ENCODE measurements around the gene ARHGAP44. TPM values are rescaled to one million over a fixed set of nuclear protein-coding genes. Genes with fewer than 3 reads are reported as not detected.
"Not testable (repeated sequence)": the region's sequence is repeated elsewhere in the genome, so short reads cannot be mapped to it uniquely, and the experiment has no call there.

Gene ARHGAP44
- total and polyA plus RNA-seq, 7 donors: 0.59 to 3.4 (median 1.7) TPM

- no peaks in the 10 kb centered on the region for H3K4me1 ChIP-seq
- no peaks in the 10 kb centered on the region for H3K36me3 ChIP-seq (ENCODE audit: insufficient read depth in 1 of 2, low read depth in 1 of 2)
- H3K9me3 ChIP-seq: no peaks in the 10 kb centered on the region
- ATAC-seq (no peak), DNase-seq (no peak)
- H3K27ac ChIP-seq: no peak overlapping the region
- TF ChIP-seq CTCF (IDR thresholded peaks at IDR 0.05): no peak
- H3K27me3 ChIP-seq (ENCODE audit: insufficient read depth in 3 of 3, low read length in 2 of 3): no peaks in the 10 kb centered on the region
- intact Hi-C loops (cut with DNase I): loop anchor here in 1 of 2 donors (10.0 kb wide), 1 partner anchor 337 kb away; no protein-coding TSS in a partner anchor
- H3K4me3 ChIP-seq: no peak overlapping the region
- 89 to 93% (median 92%) methylated on average over 2 of the region's 2 CpGs for WGBS, 3 donors
Observed at GRCh38 chr17:12857592-12857991, 68.3 kb downstream of the ARHGAP44 start.

GRCh38 chr17:12859520-12859919, 70.2 kb downstream of the ARHGAP44 start:
- Histone ChIP-seq H3K4me1 (no peaks in the 10 kb centered on the region), H3K27ac (no peak overlapping the region), H3K36me3 (ENCODE audit: insufficient read depth in 1 of 2, low read depth in 1 of 2) (no peaks in the 10 kb centered on the region), H3K27me3 (ENCODE audit: insufficient read depth in 3 of 3, low read length in 2 of 3) (no peaks in the 10 kb centered on the region), H3K4me3 (no peak overlapping the region), H3K9me3 (no peaks in the 10 kb centered on the region)
- TF ChIP-seq CTCF (IDR thresholded peaks at IDR 0.05): no peak
- ATAC-seq (peak in 2 of 4 donors; percentile 27 to 47), DNase-seq (no peak)
- intact Hi-C loops (cut with DNase I): loop anchor here in 1 of 2 donors (10.0 kb wide), 1 partner anchor 335 kb away; no protein-coding TSS in a partner anchor
- 68 to 77% (median 70%) methylated on average over 9 of the region's 9 CpGs for WGBS, 3 donors

- no peak for TF ChIP-seq CTCF (IDR thresholded peaks at IDR 0.05)
- Histone ChIP-seq H3K4me3 (no peak overlapping the region), H3K9me3 (no peaks in the 10 kb centered on the region), H3K27me3 (ENCODE audit: insufficient read depth in 3 of 3, low read length in 2 of 3) (no peaks in the 10 kb centered on the region), H3K4me1 (no peaks in the 10 kb centered on the region), H3K27ac (no peak overlapping the region), H3K36me3 (ENCODE audit: insufficient read depth in 1 of 2, low read depth in 1 of 2) (no peaks in the 10 kb centered on the region)
- ATAC-seq: no peak
- intact Hi-C loops (cut with DNase I): no loop called here
- no peak for DNase-seq
- 92 to 96% (median 93%) methylated on average over 3 of the region's 3 CpGs for WGBS, 3 donors
Observed at GRCh38 chr17:12865769-12866168, 76.5 kb downstream of the ARHGAP44 start.

GRCh38 chr17:12866244-12866643, 76.9 kb downstream of the ARHGAP44 start:
- H3K4me3 ChIP-seq: no peak overlapping the region
- WGBS, 3 donors: 79 to 81% (median 81%) methylated on average over 4 of the region's 4 CpGs
- TF ChIP-seq CTCF (IDR thresholded peaks at IDR 0.05): no peak

GRCh38 chr17:12867726-12868125, 78.4 kb downstream of the ARHGAP44 start:
- DNase-seq (no peak), ATAC-seq (no peak)
- 77 to 87% (median 80%) methylated on average over 5 of the region's 5 CpGs for WGBS, 3 donors
- H3K4me1 ChIP-seq: no peaks in the 10 kb centered on the region
- TF ChIP-seq CTCF (IDR thresholded peaks at IDR 0.05): no peak
- intact Hi-C loops (cut with DNase I): no loop called here
- no peaks in the 10 kb centered on the region for H3K9me3 ChIP-seq
- H3K36me3 ChIP-seq (ENCODE audit: insufficient read depth in 1 of 2, low read depth in 1 of 2): no peaks in the 10 kb centered on the region
- H3K4me3 ChIP-seq: no peak overlapping the region
- no peak overlapping the region for H3K27ac ChIP-seq
- H3K27me3 ChIP-seq (ENCODE audit: insufficient read depth in 3 of 3, low read length in 2 of 3): no peaks in the 10 kb centered on the region

More at GRCh38 chr17:12866244-12866643, 76.9 kb downstream of the ARHGAP44 start:
- no peaks in the 10 kb centered on the region for H3K36me3 ChIP-seq (ENCODE audit: insufficient read depth in 1 of 2, low read depth in 1 of 2)
- DNase-seq: no peak
- intact Hi-C loops (cut with DNase I): no loop called here
- no peaks in the 10 kb centered on the region for H3K27me3 ChIP-seq (ENCODE audit: insufficient read depth in 3 of 3, low read length in 2 of 3)
- ATAC-seq: no peak
- no peaks in the 10 kb centered on the region for H3K9me3 ChIP-seq
- H3K4me1 ChIP-seq: no peaks in the 10 kb centered on the region
- H3K27ac ChIP-seq: no peak overlapping the region

- H3K4me1 ChIP-seq; H3K27me3 ChIP-seq (ENCODE audit: insufficient read depth in 3 of 3, low read length in 2 of 3); ATAC-seq; H3K36me3 ChIP-seq (ENCODE audit: insufficient read depth in 1 of 2, low read depth in 1 of 2); H3K9me3 ChIP-seq; H3K4me3 ChIP-seq; intact Hi-C loops (cut with DNase I); DNase-seq; H3K27ac ChIP-seq: not testable (repeated sequence)
- 90 to 94% (median 94%) methylated on average over 7 of the region's 7 CpGs for WGBS, 3 donors
Observed at GRCh38 chr17:12873415-12874125, 84.3 kb downstream of the ARHGAP44 start.

Measured in psoas muscle (tissue), 8 donors.